HL-60 (cell line): ENCODE measurements around the gene TMEM60.

Experiments used
- DNase-seq, 2 experiments: peaks; one replicate each; pipeline ENCODE4 v3.0.0-alpha.2; 2010 to 2020; ENCODE audit warnings: low read depth in 1 of 2, low spot score in 1 of 2
- H3K27ac ChIP-seq: fragments of 250-450 bp; sonication (Bioruptor Pico); replicated peaks from 2 replicates; pipeline ENCODE4 v1.5.1; 2020; ENCODE audit warnings: mild to moderate bottlenecking, moderate library complexity
- H3K27me3 ChIP-seq: fragments of 250-450 bp; sonication (Bioruptor Pico); 2 replicates; pipeline ENCODE4 v1.5.1; 2021; ENCODE audit warnings: mild to moderate bottlenecking, moderate library complexity; ENCODE audit not compliant: insufficient read depth, poor library complexity, severe bottlenecking
- H3K4me3 ChIP-seq: replicated peaks from 2 replicates; pipeline ENCODE4 v1.5.1; 2011; ENCODE audit warnings: mild to moderate bottlenecking, control low read depth, low read length; ENCODE audit not compliant: insufficient read depth
- GABPA ChIP-seq: IDR thresholded peaks from 2 replicates; pipeline ENCODE4 v1.6.1; 2012; ENCODE audit warnings: low read depth
- POLR2AphosphoS5 ChIP-seq: IDR thresholded peaks from 2 replicates; pipeline ENCODE4 v1.6.1; 2012; ENCODE audit warnings: low read depth
- SPI1 ChIP-seq: IDR thresholded peaks from 2 replicates; pipeline ENCODE4 v1.6.1; 2012; ENCODE audit warnings: low read depth, mild to moderate bottlenecking, borderline replicate concordance
- TF ChIP-seq, protein P1 (sequence below): IDR thresholded peaks from 2 replicates; pipeline ENCODE4 v1.6.1; 2012; ENCODE audit warnings: low read depth; ENCODE audit not compliant: insufficient replicate concordance
- TF ChIP-seq, protein P2 (sequence below): IDR thresholded peaks from one replicate; pipeline ENCODE4 v1.5.1; 2011; ENCODE audit warnings: low read length, control low read depth, inconsistent platforms; ENCODE audit not compliant: insufficient read depth

TMEM60 gene

DNA sequence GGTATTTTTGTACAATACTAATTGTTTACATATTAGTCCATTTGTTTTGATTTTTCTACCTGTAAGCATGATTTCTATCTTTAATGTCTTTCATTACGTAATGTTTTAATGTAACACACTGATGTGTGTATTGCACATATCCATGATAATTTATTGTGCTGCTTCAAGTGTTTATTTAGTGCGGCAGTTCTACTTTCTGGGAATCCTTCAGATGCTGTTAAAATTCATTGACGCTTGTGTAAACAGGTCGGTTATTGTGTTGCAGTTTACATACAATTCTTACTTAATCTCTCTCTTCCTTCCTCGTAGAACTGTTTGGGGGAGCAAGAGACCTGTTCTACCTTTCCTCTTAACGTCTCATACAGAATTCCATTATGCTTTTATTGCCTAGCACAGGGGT, 6.9 kb downstream of the TMEM60 start:
- no peak for DNase-seq
- H3K4me3 ChIP-seq: no peak overlapping the region
- TF ChIP-seq, protein P1, sequence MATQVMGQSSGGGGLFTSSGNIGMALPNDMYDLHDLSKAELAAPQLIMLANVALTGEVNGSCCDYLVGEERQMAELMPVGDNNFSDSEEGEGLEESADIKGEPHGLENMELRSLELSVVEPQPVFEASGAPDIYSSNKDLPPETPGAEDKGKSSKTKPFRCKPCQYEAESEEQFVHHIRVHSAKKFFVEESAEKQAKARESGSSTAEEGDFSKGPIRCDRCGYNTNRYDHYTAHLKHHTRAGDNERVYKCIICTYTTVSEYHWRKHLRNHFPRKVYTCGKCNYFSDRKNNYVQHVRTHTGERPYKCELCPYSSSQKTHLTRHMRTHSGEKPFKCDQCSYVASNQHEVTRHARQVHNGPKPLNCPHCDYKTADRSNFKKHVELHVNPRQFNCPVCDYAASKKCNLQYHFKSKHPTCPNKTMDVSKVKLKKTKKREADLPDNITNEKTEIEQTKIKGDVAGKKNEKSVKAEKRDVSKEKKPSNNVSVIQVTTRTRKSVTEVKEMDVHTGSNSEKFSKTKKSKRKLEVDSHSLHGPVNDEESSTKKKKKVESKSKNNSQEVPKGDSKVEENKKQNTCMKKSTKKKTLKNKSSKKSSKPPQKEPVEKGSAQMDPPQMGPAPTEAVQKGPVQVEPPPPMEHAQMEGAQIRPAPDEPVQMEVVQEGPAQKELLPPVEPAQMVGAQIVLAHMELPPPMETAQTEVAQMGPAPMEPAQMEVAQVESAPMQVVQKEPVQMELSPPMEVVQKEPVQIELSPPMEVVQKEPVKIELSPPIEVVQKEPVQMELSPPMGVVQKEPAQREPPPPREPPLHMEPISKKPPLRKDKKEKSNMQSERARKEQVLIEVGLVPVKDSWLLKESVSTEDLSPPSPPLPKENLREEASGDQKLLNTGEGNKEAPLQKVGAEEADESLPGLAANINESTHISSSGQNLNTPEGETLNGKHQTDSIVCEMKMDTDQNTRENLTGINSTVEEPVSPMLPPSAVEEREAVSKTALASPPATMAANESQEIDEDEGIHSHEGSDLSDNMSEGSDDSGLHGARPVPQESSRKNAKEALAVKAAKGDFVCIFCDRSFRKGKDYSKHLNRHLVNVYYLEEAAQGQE: no peak
- TF ChIP-seq POLR2AphosphoS5 (no peak), GABPA (no peak), SPI1 (no peak)
- TF ChIP-seq, protein P2, sequence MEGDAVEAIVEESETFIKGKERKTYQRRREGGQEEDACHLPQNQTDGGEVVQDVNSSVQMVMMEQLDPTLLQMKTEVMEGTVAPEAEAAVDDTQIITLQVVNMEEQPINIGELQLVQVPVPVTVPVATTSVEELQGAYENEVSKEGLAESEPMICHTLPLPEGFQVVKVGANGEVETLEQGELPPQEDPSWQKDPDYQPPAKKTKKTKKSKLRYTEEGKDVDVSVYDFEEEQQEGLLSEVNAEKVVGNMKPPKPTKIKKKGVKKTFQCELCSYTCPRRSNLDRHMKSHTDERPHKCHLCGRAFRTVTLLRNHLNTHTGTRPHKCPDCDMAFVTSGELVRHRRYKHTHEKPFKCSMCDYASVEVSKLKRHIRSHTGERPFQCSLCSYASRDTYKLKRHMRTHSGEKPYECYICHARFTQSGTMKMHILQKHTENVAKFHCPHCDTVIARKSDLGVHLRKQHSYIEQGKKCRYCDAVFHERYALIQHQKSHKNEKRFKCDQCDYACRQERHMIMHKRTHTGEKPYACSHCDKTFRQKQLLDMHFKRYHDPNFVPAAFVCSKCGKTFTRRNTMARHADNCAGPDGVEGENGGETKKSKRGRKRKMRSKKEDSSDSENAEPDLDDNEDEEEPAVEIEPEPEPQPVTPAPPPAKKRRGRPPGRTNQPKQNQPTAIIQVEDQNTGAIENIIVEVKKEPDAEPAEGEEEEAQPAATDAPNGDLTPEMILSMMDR: no peak
- H3K27me3 ChIP-seq: no peaks in the 10 kb centered on the region
- H3K27ac ChIP-seq: peak overlapping the region; percentile 41

DNA sequence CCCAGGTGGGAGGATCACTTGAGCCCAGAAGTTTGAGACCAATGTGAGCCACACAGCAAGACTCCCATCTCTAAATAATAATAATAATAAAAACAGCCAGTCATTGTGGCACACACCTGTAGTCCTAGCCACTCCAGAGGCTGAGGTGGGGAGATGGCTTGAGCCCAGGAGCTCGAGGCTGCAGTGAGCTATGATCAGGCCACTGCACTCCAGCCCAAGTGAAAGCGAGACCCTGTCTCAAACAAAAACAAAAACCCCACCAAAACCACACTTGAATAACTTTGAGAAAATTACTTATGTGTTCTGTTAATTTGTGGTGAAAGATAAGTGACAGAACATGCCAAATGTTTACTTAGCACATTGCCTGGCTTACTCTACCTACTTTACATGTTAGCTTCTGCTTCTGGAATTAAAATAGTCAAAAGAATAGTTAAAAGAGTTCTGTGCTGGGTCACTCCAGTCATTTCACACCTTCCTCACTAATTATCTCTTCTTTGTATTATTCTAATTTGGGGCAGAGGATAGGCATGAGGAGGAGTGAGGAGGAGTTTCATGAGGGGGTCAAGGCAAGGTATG, 9.8 kb downstream of the TMEM60 start:
- Histone ChIP-seq H3K4me3 (no peak overlapping the region), H3K27me3 (no peaks in the 10 kb centered on the region), H3K27ac (no peak overlapping the region)
- DNase-seq: no peak
- TF ChIP-seq, protein P2: no peak
- TF ChIP-seq GABPA: no peak
- TF ChIP-seq SPI1: no peak
- TF ChIP-seq, protein P1: no peak
- TF ChIP-seq POLR2AphosphoS5: no peak

DNA sequence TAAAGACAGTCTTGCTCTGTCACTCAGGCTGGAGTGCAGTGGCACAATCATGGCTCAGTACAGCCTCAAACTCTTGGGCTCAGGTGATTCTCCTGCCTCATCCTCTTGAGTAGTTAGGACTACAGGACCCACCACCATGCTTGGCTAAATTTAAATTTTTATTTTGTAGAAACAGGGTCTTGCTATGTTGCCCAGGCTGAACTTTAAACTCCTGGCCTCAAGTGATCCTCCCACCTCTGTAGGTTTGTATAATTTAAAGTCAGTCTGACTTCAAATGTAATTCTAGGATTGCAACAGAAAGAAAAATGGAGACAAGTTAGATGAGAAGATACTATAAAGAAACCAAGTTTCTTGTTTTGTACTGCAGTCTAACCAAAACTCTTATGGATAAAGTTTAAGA, 11.5 kb downstream of the TMEM60 start:
- no peak for TF ChIP-seq GABPA
- TF ChIP-seq SPI1: no peak
- TF ChIP-seq, protein P2: no peak
- no peak for TF ChIP-seq POLR2AphosphoS5
- TF ChIP-seq, protein P1: no peak
- Histone ChIP-seq H3K27ac (no peak overlapping the region), H3K4me3 (no peak overlapping the region)

More for the DNA sequence above, 11.5 kb downstream of the TMEM60 start:
- no peaks in the 10 kb centered on the region for H3K27me3 ChIP-seq
- DNase-seq: no peak
